Activated T-helper 1 cell treated with Interleukin-2 at 50 U/mL for 16 hours (primary cell): ENCODE results near the gene CSNK1E.

ENCODE experiments used
- DNase-seq: peaks from one replicate; pipeline ENCODE4 v3.0.0-alpha.2; 2020; ENCODE audit warnings: low read depth

CSNK1E gene

DNA sequence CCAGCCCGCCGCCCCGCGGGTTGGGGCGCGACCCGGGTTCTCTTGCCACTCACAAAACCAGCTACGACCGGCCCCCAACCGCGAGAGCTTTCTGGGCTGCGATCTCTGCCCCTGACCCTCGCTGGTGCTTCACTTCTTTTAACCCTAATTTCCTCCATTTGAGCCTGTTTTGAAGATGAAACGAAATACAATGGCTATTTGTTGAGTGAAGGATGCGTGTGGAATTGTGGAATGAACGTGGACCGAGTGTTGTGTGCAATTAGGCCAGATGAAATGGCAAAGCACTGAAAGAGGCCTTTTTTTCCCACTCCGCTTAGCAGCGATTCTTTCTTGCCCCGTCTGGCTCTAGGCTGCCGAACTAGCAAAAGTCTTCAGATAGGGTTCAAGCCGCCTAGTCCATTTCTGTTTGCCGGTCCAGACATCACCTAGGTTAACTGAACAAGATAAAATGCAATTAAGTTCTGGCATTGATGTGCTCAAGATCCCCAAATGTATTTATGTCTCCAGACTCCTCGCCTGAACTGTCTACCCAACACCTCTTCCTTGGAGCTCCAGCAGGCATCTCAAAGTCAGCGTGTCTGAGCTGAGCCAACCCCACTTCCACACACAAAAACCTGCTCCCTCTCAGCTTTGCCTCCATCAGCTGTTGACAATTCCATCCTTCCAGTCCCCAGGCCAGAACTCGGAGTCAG is 44.0 kb downstream of the CSNK1E start:
- no peak for DNase-seq

DNA sequence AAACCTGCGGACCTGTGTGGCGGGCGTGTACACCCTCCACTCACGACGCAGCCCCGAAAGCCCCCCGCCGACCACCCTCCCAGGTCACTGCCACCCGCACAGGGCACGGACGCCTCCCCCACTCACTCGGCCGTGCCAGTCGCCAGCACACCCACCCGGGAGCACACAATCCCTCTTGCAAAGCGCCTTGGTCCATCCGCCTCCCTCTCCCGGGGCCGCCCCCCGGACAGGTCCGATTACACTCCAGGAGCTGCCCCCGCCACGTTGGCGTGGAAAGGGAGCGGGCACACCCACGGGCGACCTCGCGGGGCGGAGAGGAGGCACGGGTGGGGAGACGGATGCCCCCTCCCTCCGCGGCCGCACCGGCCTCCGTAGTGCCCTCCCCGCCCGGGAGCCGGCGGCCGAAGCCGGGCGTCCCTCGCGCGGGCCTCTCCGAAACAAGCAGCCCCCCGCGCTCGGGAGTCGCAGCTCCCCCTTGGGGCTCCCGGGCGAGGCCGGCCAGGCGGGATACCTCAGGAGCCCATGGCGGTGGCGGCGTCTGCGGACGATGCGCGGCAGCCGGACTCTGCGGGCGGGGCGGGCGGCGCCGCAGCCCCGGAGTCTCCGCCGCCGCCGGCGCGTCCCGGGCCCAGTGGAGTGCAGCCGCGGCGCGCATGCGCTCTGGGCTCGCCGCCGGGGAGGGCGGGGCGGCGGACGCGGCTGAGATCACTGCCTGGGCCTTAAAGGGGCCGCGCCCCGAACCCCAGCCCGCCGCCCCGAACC is 44.7 kb downstream of the CSNK1E start, which contains the start of gene TMEM184B:
TSS of gene TMEM184B (minus strand) at position 638 of the 762 bp plus-strand sequence. CDS start 25,049 bp downstream, outside the sequence.
- peak; percentile 77 for DNase-seq

DNA sequence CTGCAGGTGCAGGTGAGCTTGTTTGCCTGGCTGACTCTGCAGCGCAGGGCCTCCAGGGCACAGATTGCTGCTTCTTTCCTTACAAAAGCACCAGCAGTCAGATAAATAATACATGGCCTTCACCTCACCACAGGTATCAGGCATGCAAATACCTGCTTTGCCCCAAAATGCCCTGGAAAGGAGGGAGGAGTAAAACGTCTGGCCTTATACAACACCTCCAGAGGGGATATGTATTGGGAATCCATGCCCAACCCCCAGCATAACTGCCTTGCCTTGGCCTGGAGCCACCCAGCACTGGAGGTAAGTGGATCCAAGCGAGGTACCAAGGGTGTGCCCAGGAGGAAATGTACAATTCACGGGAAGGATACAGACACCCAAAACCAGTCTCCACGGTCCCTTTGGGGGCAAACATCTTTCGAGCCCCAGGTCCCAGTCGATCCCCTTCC is 45.3 kb downstream of the CSNK1E start:
- no peak for DNase-seq

DNA sequence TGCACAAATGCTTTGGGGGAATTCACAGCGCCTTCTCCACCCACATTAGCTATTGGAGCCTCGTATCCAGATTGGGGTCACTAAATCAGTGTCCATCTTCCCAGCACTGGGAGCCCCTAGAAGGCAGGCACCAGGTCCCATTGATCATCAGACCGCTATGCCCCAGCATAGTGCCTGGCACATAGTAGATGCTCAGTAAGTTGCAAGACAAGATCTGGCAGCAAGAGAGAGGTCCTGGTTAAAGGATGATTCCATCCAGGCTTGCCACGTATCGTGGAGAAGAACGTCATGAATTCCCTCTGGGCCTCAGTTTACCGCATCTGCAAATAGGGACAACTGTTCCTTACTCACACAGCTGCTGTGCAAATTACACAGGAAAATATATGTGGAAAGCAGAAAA is 46.1 kb downstream of the CSNK1E start:
- DNase-seq, result no peak

DNA sequence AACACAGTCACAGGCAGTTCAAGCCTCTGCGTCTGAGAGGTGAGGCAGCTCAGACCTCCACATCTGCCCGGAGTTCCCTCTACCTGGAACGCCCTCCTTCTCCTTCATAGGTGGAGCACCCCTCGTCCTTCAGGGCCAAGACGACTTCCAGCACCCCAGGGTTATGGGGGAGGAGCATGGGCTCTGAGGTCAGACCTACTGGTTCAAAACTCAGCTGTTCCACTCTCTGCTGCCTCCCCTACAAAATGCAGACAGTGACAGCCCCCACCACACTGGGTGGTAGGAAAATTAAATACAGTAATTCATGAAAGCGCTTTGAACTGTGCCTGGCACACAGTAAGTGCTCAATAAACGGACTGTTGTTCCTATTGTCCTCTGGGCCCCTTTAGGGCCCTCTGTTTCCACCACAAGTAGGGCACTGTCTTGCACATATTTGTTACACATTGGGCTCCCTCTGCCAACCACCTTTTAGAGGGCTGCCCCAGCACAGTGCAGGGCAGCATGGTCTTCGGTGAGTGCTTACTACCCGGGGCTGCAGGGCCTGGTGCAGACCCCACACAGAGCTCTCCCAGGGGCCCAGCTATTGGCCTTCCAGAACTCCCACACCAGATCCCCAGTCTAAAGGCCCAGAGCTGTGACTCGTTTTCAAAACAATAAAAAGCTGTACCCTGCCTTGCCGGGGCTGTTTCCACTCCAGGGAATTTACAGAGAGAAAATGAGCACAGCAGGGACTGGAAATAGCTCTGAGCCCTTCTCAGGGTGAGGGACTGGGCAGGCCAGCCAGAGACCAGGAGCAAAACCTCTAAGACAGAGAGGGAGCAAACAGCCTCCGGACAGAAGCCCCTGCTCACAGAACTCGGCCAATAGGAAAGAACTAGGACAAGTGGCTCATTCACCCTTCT is 46.9 kb downstream of the CSNK1E start:
- no peak for DNase-seq

DNA sequence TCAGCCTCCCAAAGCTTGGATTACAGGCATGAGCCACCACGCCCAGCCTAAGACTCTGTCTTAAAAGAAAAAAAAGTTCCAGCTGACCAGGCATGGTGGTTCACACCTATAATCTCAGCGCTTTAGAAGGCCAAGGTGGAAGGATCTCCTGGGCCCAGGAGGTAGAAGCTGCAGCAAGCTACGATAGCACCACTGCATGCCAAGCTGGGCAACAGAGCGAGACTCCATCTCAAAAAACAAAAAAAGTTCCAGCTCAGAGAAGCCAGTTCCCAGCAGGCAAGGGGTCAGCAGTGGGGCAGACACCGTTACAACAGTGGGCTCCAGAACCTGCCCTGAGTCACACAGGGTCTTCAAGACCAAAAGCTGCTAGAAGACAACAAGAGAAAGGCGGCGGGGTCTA is 47.8 kb downstream of the CSNK1E start:
- no peak for DNase-seq

DNA sequence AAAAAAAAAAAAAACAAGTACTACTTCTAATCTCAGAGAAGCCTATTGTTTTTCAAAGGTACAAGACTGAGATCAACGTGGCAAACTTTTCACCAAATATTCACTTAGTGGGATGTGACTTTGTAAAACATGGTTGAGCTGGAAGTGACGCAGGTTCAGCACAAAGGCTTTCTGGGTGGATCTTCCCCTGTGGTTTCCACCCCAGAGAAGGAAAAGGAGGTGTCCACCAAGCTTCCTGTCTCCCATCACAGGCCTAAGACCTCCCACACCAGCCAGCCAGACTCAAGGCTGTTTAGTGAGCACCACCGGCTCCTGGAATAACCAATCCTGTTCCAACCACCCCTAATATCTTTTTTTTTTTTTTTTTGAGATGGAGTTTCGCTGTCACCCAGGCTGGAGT is 50.1 kb downstream of the CSNK1E start:
- DNase-seq, result peak; percentile 38

DNA sequence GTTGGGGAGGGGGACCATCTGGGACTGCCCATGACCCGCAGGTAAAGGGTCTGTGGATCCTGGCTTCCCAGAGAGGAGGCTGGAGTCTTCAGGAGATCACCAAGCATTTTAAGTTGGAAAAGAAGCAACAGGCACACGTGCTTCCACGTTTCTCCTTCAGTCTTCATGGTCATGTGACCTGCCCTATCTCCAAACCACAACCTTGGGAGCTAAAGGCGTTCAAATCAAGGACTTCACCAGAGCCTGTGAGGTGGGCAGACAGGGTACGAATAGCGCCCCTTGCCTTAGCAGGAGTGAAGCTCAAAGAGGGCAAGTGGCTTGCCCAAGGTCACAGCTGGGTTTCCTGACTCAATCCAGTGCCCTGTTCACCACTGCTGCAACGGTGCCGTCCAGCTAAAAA is 51.1 kb downstream of the CSNK1E start:
- no peak for DNase-seq

DNA sequence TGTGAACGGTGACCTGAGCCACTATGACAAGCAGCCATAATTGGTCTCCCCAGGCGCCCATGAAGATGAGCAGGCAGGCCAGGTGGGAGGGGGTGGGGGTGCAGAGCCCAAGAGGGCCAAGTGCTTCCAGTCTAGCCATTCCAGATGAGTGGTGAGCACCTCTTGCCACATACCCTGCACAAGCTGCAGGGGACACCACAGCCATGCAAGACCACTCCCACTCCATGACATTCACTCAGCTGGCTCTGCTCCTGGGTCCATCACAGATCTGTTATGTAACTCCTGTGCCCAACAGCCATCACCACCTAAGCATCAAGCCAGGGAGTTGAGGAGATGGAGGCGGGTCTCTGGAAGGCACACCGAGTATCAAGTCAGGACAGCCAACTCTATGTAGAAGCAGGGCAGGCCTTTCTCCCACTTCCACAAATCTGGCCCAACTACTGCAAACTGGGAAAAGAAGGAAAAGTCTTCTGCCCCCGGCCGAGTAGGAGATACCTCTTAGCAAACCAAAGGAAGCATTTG is 52.9 kb downstream of the CSNK1E start:
- no peak for DNase-seq

DNA sequence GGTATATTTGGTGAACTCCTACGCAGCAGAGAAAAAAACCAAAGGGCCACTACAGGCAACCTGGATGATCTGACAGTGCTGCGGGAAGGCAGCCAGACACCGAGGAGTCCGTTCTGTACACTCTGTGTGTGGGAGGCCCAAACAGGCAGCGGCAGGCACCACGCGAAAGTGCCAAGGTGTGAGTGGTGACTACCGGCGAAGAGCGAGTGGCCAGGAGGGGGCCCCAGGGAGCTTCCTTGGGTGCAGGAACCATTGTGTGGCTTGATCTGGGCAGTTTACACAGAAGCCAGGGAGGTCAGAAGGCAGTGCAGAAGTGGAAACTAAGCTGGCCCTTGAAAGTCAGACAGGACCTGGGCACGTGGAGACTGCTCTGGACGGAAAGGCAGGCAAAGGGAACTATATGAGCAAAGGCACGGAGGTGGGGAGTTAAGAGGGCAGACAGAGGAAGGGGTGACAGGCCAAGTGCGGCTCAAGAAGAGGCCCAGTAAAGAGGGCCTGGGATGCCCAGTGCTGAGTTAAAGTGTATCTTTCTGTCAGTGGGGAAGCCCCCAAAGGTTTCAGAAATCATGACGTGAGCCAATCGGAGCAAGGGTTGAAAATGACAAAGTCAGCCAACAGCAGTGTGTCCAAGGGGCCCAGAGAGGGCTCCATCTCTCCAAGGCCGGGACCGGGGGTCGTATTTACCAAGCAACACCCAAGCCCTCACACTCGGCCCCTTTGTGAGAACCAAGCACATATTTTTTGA is 55.0 kb downstream of the CSNK1E start:
- DNase-seq, result no peak

DNA sequence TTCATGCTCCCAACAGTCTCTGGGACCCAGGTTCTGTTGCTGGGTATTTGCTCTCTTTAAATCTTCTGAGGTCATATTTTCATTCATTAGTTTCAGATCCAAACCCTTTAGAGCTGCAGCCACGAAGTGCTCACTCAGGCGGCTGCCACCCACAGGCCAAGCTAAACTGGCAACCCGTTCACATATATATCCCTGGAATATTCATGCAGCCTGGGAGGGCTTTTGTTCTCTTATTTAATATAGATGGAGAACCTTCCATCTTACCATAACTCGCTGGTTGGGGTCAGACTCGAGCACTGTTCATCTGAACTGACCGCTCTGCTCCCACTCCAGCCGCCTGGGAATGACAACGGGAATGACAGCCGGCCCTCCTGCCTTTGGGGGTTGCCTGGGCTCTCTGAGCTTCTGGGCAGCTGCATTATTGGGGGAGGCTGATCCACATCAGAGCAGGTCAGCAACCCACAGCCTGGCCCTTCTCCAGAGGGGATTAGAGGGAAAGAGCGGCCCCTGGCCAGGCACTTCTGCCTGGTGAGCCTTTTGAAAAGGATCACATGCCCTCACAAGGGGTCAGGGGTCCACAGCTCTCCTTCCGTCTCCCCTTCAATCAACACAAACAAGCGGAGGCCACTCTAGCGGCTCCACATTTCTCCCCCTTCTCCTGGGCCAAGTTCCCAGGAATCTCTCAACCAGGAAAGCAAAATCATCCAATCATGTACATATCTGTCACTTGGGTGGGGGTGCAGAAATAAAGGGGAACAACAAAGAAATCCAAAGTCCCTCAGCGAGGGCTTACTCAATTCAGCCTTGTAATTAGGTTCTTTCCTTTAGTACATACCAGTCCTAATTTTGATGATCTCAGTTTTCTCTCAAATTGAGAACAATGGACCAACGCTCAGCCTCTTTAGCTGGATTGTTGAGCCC is 56.2 kb downstream of the CSNK1E start:
- no peak for DNase-seq

DNA sequence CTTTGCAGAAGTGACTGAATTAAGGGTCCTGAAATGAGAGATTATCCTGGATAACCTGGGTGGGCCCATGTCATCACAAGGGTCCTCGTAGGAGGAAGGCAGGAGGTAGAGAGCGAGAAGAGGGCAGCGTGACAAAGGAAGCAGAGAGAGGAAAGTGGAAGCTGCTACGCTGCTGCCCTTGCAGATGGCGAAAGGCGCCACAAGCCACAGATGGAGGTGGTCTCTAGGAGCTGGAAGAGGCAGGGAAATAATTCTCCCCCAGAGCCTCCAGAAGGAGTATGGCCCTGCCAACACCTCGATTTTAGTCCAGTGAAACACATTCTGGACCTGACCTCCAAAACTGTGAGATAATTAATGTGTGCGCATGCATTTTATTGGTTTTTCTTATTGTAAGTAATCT is 57.9 kb downstream of the CSNK1E start:
- no peak for DNase-seq

DNA sequence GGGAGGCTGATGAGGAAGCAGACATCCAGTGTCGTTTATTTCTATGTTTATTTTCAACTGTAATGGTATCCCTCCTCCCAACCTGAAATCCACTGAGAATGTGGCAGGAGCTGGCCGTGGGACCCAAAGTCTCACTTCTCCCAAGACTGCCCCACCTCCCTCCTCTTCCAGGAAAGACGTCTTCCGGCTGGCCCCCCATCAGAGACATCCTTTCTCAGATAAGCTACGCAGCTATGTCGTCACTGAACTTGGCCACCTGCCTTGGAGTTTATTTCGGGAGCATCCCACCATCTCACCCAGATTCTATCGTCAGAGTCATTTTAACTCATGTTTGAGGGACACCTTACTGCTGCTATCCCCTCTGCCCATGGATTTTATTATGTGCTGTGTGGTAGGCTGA is 58.3 kb downstream of the CSNK1E start:
- no peak for DNase-seq

DNA sequence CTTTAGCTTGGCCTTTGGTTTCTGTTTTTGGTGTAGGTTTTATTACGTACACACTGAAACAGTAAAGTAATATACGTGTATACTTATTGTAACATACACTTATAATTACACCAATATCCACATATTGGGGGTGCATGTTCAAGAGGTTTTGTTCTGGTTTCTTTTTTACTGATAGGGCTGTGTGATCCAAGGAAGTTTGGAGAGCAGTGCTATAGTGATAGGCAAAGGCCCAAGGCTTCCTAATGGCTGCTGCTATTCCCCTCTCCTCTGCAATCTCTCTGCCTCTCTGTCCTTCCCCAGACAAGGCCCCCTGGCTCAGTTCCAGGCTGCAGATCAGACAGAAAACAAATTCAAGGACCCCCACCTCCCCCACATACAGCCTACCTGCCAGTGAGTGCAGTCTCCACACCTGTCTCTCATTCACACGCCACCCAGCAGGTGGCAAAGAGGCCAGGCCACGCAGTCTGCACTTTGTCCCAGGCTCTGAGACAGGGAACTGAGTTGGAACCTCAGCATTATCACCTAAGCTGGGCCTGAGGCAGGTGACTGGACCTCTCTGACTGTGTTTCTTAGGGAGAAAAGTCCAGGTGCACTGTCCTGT is 59.5 kb downstream of the CSNK1E start:
- DNase-seq, result no peak

DNA sequence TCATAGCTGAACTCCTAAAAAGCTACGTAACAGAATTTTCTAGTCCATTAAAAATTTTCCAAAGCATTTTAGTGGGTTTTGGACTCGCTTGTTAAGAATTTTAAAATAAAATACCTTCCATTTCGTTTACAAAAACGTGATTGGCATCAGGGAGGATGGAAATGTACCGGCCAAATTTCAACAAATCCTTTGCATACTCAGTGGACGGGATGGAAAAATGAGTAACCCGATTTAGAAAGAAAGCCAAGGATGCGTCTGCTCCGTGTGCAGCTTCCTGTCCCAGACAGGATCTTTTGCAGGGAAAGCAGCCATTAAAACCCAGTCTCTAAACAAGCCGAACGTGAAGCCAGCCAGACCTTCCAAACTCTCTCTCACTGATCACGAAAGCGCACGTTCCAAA is 60.1 kb downstream of the CSNK1E start:
- no peak for DNase-seq

DNA sequence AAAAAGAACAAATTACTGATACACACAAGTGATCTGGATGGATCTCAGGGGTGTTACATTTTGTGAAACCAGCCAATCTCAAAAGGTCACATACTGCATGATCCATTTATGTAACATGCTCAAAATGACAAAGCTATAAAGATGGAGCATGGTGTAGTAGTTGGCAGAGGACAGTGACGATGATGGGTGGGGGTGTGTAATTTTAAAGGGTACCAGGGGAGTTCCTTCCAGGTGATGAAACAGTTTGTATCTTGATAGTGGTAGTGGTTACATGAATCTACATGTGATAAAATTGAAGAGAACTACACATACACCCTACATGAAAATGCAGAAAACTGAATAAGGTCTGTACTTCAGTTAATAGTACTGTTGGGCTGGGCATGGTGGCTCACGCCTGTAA is 61.5 kb downstream of the CSNK1E start:
- no peak for DNase-seq

DNA sequence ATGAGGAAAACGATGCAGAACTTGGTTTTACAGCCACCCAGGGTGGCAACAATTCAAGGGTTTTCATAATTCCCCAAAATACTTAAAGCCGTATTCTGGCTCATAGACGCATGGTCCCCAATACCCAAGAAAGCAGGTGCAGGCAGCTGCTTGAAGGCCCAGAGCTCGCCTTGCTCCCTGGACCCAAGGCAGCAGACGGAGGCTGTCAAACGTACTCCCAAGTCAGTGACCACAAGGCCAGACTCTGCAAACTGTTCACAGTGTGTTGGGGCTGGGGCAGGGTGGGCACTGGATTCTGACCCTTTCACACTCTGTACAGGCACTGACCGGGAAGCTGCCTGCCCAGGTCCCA is 65.9 kb downstream of the CSNK1E start:
- DNase-seq, result no peak

DNA sequence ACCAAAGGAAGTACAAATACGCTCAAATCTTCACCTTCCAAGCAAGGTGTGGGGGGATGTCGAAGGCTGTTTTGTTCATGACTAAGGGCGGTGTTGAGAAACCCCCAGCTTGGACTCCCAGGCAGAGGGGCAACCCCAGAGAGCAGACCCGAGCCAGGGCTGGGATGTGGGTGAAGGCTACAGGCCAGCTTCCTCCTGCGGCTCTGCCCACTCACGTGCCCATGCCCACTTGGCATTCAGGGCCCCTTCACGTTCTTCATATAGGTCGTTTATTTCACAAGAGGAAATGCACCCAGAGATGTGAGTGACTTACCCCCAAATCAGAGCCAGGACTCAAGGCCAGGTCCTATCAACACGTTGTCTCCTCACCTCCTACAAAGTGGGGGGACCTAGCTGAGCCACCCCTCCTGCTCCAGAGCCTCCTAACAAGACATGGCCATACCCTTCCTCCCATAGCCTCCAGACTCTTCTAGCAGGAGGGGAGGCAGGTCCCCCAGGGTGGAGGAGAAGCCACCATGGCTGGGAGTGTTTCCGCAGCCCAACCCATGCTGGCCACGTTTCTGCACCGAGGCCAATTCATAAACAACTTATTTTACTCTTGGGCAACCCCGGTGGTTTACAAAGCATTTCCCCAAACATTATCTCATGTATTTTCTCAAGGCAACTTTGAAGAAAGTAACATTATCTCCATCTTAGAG is 66.4 kb downstream of the CSNK1E start:
- no peak for DNase-seq

DNA sequence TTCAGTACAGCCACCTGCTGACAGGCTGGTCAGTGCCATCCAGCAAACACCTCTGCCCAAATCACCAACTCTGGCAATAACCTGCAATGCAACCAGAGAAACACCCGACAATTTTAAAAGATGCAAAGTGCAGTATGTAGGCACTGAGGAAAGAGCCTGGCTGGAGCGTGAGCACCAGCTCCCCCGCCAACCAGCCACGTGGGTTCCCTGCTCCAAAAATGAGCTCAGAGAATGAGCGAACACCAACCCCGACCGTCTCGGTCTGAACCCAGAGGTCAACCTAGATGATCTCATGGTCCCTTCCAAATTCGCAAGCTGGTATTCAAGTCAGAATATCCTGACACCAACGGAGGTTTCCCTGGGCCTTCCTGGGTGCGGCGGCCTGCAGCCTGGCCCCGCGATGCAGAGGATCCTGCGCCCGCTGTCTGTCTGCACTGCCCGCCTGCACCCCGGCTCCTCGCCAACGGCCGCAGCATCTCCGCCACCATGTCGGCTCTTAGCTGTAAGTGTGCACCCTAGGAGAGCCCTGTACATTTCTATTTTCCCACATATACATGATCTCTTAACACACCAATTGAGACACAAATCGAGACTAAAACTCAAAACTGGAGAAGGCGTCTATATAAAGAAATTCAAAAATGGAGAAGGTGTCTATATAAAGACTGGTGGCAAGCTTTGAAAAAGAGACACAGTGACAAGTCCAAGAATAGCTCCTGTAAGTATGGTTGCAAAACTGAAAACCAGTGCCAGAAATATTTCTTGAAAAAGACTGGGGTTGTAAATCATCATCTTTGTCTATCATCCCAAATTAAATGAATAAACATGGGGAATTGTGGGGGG is 67.2 kb downstream of the CSNK1E start:
- DNase-seq, result no peak
